NT2/D1 (cell line): Measurements from ENCODE around the gene DGKH.

ENCODE experiments used
- DNase-seq: peaks from one replicate; pipeline ENCODE4 v3.0.0-alpha.2; 2011; ENCODE audit warnings: low read depth, low spot score
- H3K27me3 ChIP-seq: 2 replicates; pipeline ENCODE4 v1.6.0; 2011; ENCODE audit warnings: mild to moderate bottlenecking; ENCODE audit not compliant: insufficient read length, insufficient read depth
- H3K36me3 ChIP-seq: 2 replicates; pipeline ENCODE4 v1.6.1; 2011; ENCODE audit warnings: mild to moderate bottlenecking, low read length, mixed read lengths; ENCODE audit not compliant: insufficient read depth, insufficient read length
- H3K4me1 ChIP-seq: 2 replicates; pipeline ENCODE4 v1.5.1; 2011; ENCODE audit not compliant: insufficient read depth, insufficient read length
- H3K4me3 ChIP-seq: 2 replicates; pipeline ENCODE4 v1.5.1; 2011; ENCODE audit warnings: low read depth; ENCODE audit not compliant: insufficient read length
- H3K9ac ChIP-seq: 2 replicates; pipeline ENCODE4 v1.6.0; 2011; ENCODE audit warnings: low read depth; ENCODE audit not compliant: insufficient read length
- H3K9me3 ChIP-seq: 2 replicates; pipeline ENCODE4 v1.5.1; 2011; ENCODE audit warnings: mild to moderate bottlenecking, low read length; ENCODE audit not compliant: insufficient read depth
- SUZ12 ChIP-seq: IDR thresholded peaks from 2 replicates; pipeline ENCODE4 v1.6.1; 2011; ENCODE audit not compliant: insufficient read length, insufficient read depth; ENCODE audit errors: extremely low read depth
- YY1 ChIP-seq: IDR thresholded peaks from 2 replicates; pipeline ENCODE4 v1.6.1; 2011; ENCODE audit not compliant: insufficient read length, insufficient read depth
- ZNF274 ChIP-seq: IDR thresholded peaks from 2 replicates; pipeline ENCODE4 v1.6.1; 2011; ENCODE audit warnings: mild to moderate bottlenecking, low read depth, low read length

DGKH gene

GRCh38 chr13:42017264-42017663 is 31.2 kb upstream of the DGKH start:
- H3K9ac ChIP-seq, result no peak overlapping the region
- no peaks in the 10 kb centered on the region for H3K9me3 ChIP-seq
- no peak overlapping the region for H3K4me3 ChIP-seq
- no peak for DNase-seq
- H3K27me3 ChIP-seq, result no peaks in the 10 kb centered on the region
- H3K36me3 ChIP-seq, result no peaks in the 10 kb centered on the region
- TF ChIP-seq ZNF274, result no peak
- H3K4me1 ChIP-seq, result no peaks in the 10 kb centered on the region

- no peak for TF ChIP-seq SUZ12
These were observed 26.6 kb upstream of the DGKH start for GRCh38 chr13:42021851-42022250.

GRCh38 chr13:42022336-42022735 is 26.1 kb upstream of the DGKH start:
- Histone ChIP-seq H3K36me3 (no peaks in the 10 kb centered on the region), H3K27me3 (no peaks in the 10 kb centered on the region), H3K4me1 (no peaks in the 10 kb centered on the region), H3K4me3 (no peak overlapping the region), H3K9ac (no peak overlapping the region), H3K9me3 (no peaks in the 10 kb centered on the region)
- TF ChIP-seq YY1 (no peak), SUZ12 (no peak), ZNF274 (no peak)
- no peak for DNase-seq

More at GRCh38 chr13:42021851-42022250, 26.6 kb upstream of the DGKH start:
- Histone ChIP-seq H3K4me3 (no peak overlapping the region), H3K9ac (no peak overlapping the region), H3K36me3 (no peaks in the 10 kb centered on the region), H3K27me3 (no peaks in the 10 kb centered on the region), H3K4me1 (no peaks in the 10 kb centered on the region), H3K9me3 (no peaks in the 10 kb centered on the region)
- no peak for DNase-seq

- TF ChIP-seq SUZ12 (no peak), ZNF274 (no peak), YY1 (no peak)
- Histone ChIP-seq H3K9ac (no peak overlapping the region), H3K36me3 (no peaks in the 10 kb centered on the region), H3K4me3 (no peak overlapping the region), H3K27me3 (no peaks in the 10 kb centered on the region), H3K4me1 (no peaks in the 10 kb centered on the region), H3K9me3 (no peaks in the 10 kb centered on the region)
- DNase-seq, result no peak
These were observed 25.5 kb upstream of the DGKH start for GRCh38 chr13:42022796-42023493.

- Histone ChIP-seq H3K27me3 (no peaks in the 10 kb centered on the region), H3K36me3 (no peaks in the 10 kb centered on the region), H3K4me3 (no peak overlapping the region), H3K9ac (no peak overlapping the region), H3K4me1 (no peaks in the 10 kb centered on the region), H3K9me3 (no peaks in the 10 kb centered on the region)
- DNase-seq, result no peak
- TF ChIP-seq ZNF274, result no peak
- TF ChIP-seq YY1, result no peak
- no peak for TF ChIP-seq SUZ12
These were observed 21.2 kb upstream of the DGKH start for GRCh38 chr13:42027286-42027685.

- Histone ChIP-seq H3K4me1 (no peaks in the 10 kb centered on the region), H3K36me3 (no peaks in the 10 kb centered on the region), H3K27me3 (no peaks in the 10 kb centered on the region), H3K9ac (no peak overlapping the region), H3K4me3 (no peak overlapping the region), H3K9me3 (no peaks in the 10 kb centered on the region)
- TF ChIP-seq SUZ12 (no peak), ZNF274 (no peak), YY1 (no peak)
- no peak for DNase-seq
These were observed 20.2 kb upstream of the DGKH start for GRCh38 chr13:42028113-42028799.

- H3K4me3 ChIP-seq, result no peak overlapping the region
- TF ChIP-seq YY1 (no peak), ZNF274 (no peak), SUZ12 (no peak)
- DNase-seq, result no peak
These were observed 12.4 kb upstream of the DGKH start for GRCh38 chr13:42035905-42036521.

More at GRCh38 chr13:42035905-42036521, 12.4 kb upstream of the DGKH start:
- Histone ChIP-seq H3K9me3 (peaks cover 8% of the 10 kb centered on the region), H3K4me1 (no peaks in the 10 kb centered on the region), H3K27me3 (peaks cover 32% of the 10 kb centered on the region), H3K36me3 (no peaks in the 10 kb centered on the region), H3K9ac (no peak overlapping the region)
